ENCODE measurements around the gene SIGLEC11. TPM values are rescaled to one million over a fixed set of nuclear protein-coding genes. Genes with fewer than 3 reads are reported as not detected.
"Not testable (repeated sequence)": the region's sequence is repeated elsewhere in the genome, so short reads cannot be mapped to it uniquely, and the experiment has no call there.

The SIGLEC11 gene
- total RNA-seq, 2 donors from 2014 or later = not detected

- ATAC-seq (no peak), DNase-seq (no peak)
- H3K9me3 ChIP-seq (ENCODE audit: control insufficient read depth, low read length, poor library complexity, severe bottlenecking) = no peaks in the 10 kb centered on the region
- H3K4me3 Mint-ChIP-seq = no peak overlapping the region
- peak overlapping the region; percentile 72 for H3K27ac Mint-ChIP-seq
- H3K4me1 Mint-ChIP-seq = peaks cover 4% of the 10 kb centered on the region
- H3K36me3 Mint-ChIP-seq (ENCODE audit: low read depth) = no peaks in the 10 kb centered on the region
- no peaks in the 10 kb centered on the region for H3K27me3 Mint-ChIP-seq
Measured at GRCh38 chr19:49976496-49976895, 15.5 kb upstream of the SIGLEC11 start.

- DNase-seq (no peak), ATAC-seq (no peak)
- Mint-ChIP-seq H3K4me3 (no peak overlapping the region), H3K27ac (no peak overlapping the region), H3K36me3 (ENCODE audit: low read depth) (no peaks in the 10 kb centered on the region), H3K4me1 (peaks cover 4% of the 10 kb centered on the region), H3K27me3 (no peaks in the 10 kb centered on the region)
- H3K9me3 ChIP-seq (ENCODE audit: control insufficient read depth, low read length, poor library complexity, severe bottlenecking) = no peaks in the 10 kb centered on the region
Measured at GRCh38 chr19:49975051-49975450, 14.1 kb upstream of the SIGLEC11 start.

- H3K27ac Mint-ChIP-seq = no peak overlapping the region
- no peaks in the 10 kb centered on the region for H3K36me3 Mint-ChIP-seq (ENCODE audit: low read depth)
Measured at GRCh38 chr19:49973987-49974386, 13.0 kb upstream of the SIGLEC11 start.

GRCh38 chr19:49972841-49973240 lies 11.9 kb upstream of the SIGLEC11 start:
- Mint-ChIP-seq H3K27ac (no peak overlapping the region), H3K4me1 (peaks cover 4% of the 10 kb centered on the region), H3K4me3 (no peak overlapping the region), H3K36me3 (ENCODE audit: low read depth) (no peaks in the 10 kb centered on the region), H3K27me3 (peaks cover 9% of the 10 kb centered on the region)
- DNase-seq (no peak), ATAC-seq (no peak)
- H3K9me3 ChIP-seq (ENCODE audit: control insufficient read depth, low read length, poor library complexity, severe bottlenecking) = no peaks in the 10 kb centered on the region

More at GRCh38 chr19:49973987-49974386, 13.0 kb upstream of the SIGLEC11 start:
- ATAC-seq (no peak), DNase-seq (no peak)
- peaks cover 4% of the 10 kb centered on the region for H3K4me1 Mint-ChIP-seq
- peaks cover 2% of the 10 kb centered on the region for H3K27me3 Mint-ChIP-seq
- H3K4me3 Mint-ChIP-seq = no peak overlapping the region
- H3K9me3 ChIP-seq (ENCODE audit: control insufficient read depth, low read length, poor library complexity, severe bottlenecking) = no peaks in the 10 kb centered on the region

- ATAC-seq = no peak
- no peak overlapping the region for H3K27ac Mint-ChIP-seq
- H3K4me3 Mint-ChIP-seq = no peak overlapping the region
- peaks cover 4% of the 10 kb centered on the region for H3K4me1 Mint-ChIP-seq
- peaks cover 9% of the 10 kb centered on the region for H3K27me3 Mint-ChIP-seq
- no peak for DNase-seq
- no peaks in the 10 kb centered on the region for H3K36me3 Mint-ChIP-seq (ENCODE audit: low read depth)
- H3K9me3 ChIP-seq (ENCODE audit: control insufficient read depth, low read length, poor library complexity, severe bottlenecking) = no peaks in the 10 kb centered on the region
Measured at GRCh38 chr19:49971991-49972411, 11.0 kb upstream of the SIGLEC11 start.

- not testable (repeated sequence) for DNase-seq; H3K9me3 ChIP-seq (ENCODE audit: control insufficient read depth, low read length, poor library complexity, severe bottlenecking); H3K27me3 Mint-ChIP-seq; H3K27ac Mint-ChIP-seq; H3K4me3 Mint-ChIP-seq; H3K36me3 Mint-ChIP-seq (ENCODE audit: low read depth); H3K4me1 Mint-ChIP-seq; ATAC-seq
Measured at GRCh38 chr19:49969355-49969754, 8.4 kb upstream of the SIGLEC11 start.

GRCh38 chr19:49968279-49968922 lies 7.4 kb upstream of the SIGLEC11 start:
- peaks cover 9% of the 10 kb centered on the region for H3K27me3 Mint-ChIP-seq
- ATAC-seq (no peak), DNase-seq (no peak)
- no peak overlapping the region for H3K27ac Mint-ChIP-seq
- no peaks in the 10 kb centered on the region for H3K36me3 Mint-ChIP-seq (ENCODE audit: low read depth)
- no peaks in the 10 kb centered on the region for H3K9me3 ChIP-seq (ENCODE audit: control insufficient read depth, low read length, poor library complexity, severe bottlenecking)
- H3K4me3 Mint-ChIP-seq = no peak overlapping the region
- no peaks in the 10 kb centered on the region for H3K4me1 Mint-ChIP-seq

- H3K27me3 Mint-ChIP-seq; H3K36me3 Mint-ChIP-seq (ENCODE audit: low read depth); H3K27ac Mint-ChIP-seq; ATAC-seq; H3K9me3 ChIP-seq (ENCODE audit: control insufficient read depth, low read length, poor library complexity, severe bottlenecking); H3K4me1 Mint-ChIP-seq; DNase-seq; H3K4me3 Mint-ChIP-seq: not testable (repeated sequence)
Measured at GRCh38 chr19:49959892-49960291, 1.1 kb downstream of the SIGLEC11 start.

- not testable (repeated sequence) for H3K27ac Mint-ChIP-seq; H3K9me3 ChIP-seq (ENCODE audit: control insufficient read depth, low read length, poor library complexity, severe bottlenecking); H3K4me3 Mint-ChIP-seq; H3K36me3 Mint-ChIP-seq (ENCODE audit: low read depth); ATAC-seq; H3K4me1 Mint-ChIP-seq; DNase-seq
- peaks cover 12% of the 10 kb centered on the region for H3K27me3 Mint-ChIP-seq
Measured at GRCh38 chr19:49958596-49958995, 2.4 kb downstream of the SIGLEC11 start.

GRCh38 chr19:49958144-49958543 lies 2.8 kb downstream of the SIGLEC11 start:
- H3K36me3 Mint-ChIP-seq (ENCODE audit: low read depth); DNase-seq; H3K9me3 ChIP-seq (ENCODE audit: control insufficient read depth, low read length, poor library complexity, severe bottlenecking); H3K27ac Mint-ChIP-seq; H3K4me1 Mint-ChIP-seq; ATAC-seq; H3K4me3 Mint-ChIP-seq: not testable (repeated sequence)
- peaks cover 17% of the 10 kb centered on the region for H3K27me3 Mint-ChIP-seq

GRCh38 chr19:49957262-49957915 lies 3.6 kb downstream of the SIGLEC11 start:
- DNase-seq (no peak), ATAC-seq (no peak)
- H3K4me3 Mint-ChIP-seq = no peak overlapping the region
- H3K27ac Mint-ChIP-seq = no peak overlapping the region
- H3K27me3 Mint-ChIP-seq = peaks cover 21% of the 10 kb centered on the region
- no peaks in the 10 kb centered on the region for H3K9me3 ChIP-seq (ENCODE audit: control insufficient read depth, low read length, poor library complexity, severe bottlenecking)
- H3K36me3 Mint-ChIP-seq (ENCODE audit: low read depth) = no peaks in the 10 kb centered on the region
- peaks cover 5% of the 10 kb centered on the region for H3K4me1 Mint-ChIP-seq

GRCh38 chr19:49956115-49956495 lies 4.9 kb downstream of the SIGLEC11 start:
- peaks cover 21% of the 10 kb centered on the region for H3K27me3 Mint-ChIP-seq
- no peak overlapping the region for H3K4me3 Mint-ChIP-seq

GRCh38 chr19:49954933-49955332 lies 6.0 kb downstream of the SIGLEC11 start:
- ATAC-seq (no peak), DNase-seq (no peak)
- no peak overlapping the region for H3K4me3 Mint-ChIP-seq
- H3K36me3 Mint-ChIP-seq (ENCODE audit: low read depth) = no peaks in the 10 kb centered on the region
- peaks cover 28% of the 10 kb centered on the region for H3K27me3 Mint-ChIP-seq
- H3K9me3 ChIP-seq (ENCODE audit: control insufficient read depth, low read length, poor library complexity, severe bottlenecking) = no peaks in the 10 kb centered on the region
- H3K4me1 Mint-ChIP-seq = peaks cover 8% of the 10 kb centered on the region
- no peak overlapping the region for H3K27ac Mint-ChIP-seq

More at GRCh38 chr19:49956115-49956495, 4.9 kb downstream of the SIGLEC11 start:
- Mint-ChIP-seq H3K27ac (no peak overlapping the region), H3K4me1 (peaks cover 8% of the 10 kb centered on the region), H3K36me3 (ENCODE audit: low read depth) (no peaks in the 10 kb centered on the region)
- no peak for DNase-seq
- ATAC-seq = no peak
- H3K9me3 ChIP-seq (ENCODE audit: control insufficient read depth, low read length, poor library complexity, severe bottlenecking) = no peaks in the 10 kb centered on the region

Data from T-helper 17 cell (primary cell).